GM12872 (cell line): ENCODE measurements around the gene DAPP1.

Experiments used
- CTCF ChIP-seq: IDR thresholded peaks from 3 replicates; pipeline ENCODE4 v1.5.1; 2011; ENCODE audit warnings: low read depth, mild to moderate bottlenecking, low read length, moderate library complexity; ENCODE audit not compliant: insufficient read depth

The DAPP1 gene

GRCh38 chr4:99868126-99868596 is 51.5 kb downstream of the DAPP1 start:
- TF ChIP-seq CTCF, result no peak

- no peak for TF ChIP-seq CTCF
Measured at GRCh38 chr4:99872570-99872969, 55.9 kb downstream of the DAPP1 start.

- no peak for TF ChIP-seq CTCF
Measured at GRCh38 chr4:99875071-99875470, 58.4 kb downstream of the DAPP1 start.

GRCh38 chr4:99876946-99877345 is 60.3 kb downstream of the DAPP1 start:
- TF ChIP-seq CTCF, result no peak

- TF ChIP-seq CTCF, result no peak
Measured at GRCh38 chr4:99878604-99879003, 62.0 kb downstream of the DAPP1 start.

GRCh38 chr4:99879458-99879857 is 62.8 kb downstream of the DAPP1 start:
- no peak for TF ChIP-seq CTCF

GRCh38 chr4:99885063-99885664 is 68.5 kb downstream of the DAPP1 start:
- peak; percentile 47; the same call in 1 of the 3 replicates for TF ChIP-seq CTCF
